GM12874 (cell line): ENCODE results near the gene HSD17B3.

Source experiments
- CTCF ChIP-seq: IDR thresholded peaks from 2 replicates; pipeline ENCODE4 v1.5.1; 2011; ENCODE audit warnings: low read depth, mild to moderate bottlenecking, control low read depth, low read length, moderate library complexity; ENCODE audit not compliant: insufficient read depth

The HSD17B3 gene

DNA sequence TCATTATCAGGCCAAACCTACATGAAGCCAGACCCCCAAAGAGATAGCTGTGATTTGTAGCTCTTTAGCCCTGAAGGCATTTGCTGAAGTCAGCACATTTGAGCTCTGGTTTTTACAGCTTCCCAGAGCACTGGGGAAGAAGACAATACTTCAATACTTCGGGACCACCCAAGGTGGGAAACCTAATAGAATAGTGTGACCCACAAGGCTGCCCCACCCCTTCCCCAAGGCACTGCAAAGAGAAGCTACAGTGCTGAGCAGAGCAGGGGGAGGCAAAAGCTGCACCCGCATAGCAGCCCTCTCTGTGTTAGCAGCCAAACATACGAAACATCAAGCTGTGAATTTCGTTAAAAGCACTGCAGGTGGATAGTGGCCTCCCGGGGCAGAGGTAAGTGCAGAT lies 87.3 kb downstream of the HSD17B3 start:
- no peak for TF ChIP-seq CTCF

DNA sequence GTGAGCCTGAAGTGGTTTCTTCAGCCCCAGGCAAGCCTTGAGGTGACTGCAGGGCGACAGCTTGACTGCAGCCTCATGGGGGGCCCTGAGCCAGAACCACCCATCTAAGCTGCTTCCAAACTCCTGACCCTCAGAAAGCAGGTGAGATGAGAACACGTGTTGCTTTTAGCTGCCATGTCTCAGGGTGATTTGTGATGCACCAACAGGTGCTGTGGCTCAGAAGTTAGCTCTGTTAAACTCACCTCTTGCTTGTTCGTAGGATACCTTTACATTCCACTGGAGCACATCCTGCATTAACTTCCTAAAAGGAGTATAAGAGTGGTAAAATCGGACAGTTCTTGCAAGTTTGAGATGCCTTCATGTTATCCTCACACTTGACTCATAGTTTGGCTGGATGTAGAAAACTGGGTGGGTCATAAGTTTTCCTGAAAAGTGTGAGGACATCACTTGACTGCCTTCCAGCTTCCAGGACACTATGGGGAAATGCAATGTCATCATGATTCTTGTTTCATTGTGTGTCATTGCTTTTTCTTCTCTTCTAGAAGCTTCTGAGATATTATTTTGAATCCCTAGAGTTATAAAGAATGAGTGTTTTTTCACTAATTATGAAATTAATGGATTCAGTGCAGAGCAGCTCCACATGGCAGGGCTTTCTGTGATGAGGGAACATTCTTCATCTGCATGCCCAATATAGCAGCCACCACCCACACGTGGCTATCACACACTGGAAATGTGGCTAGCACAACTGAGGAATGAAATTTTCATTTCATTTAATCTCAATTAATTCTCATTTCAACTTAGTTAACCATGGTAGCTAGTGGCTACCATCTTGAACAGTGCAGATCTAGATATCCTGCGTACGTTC lies 92.3 kb downstream of the HSD17B3 start:
- TF ChIP-seq CTCF = no peak

DNA sequence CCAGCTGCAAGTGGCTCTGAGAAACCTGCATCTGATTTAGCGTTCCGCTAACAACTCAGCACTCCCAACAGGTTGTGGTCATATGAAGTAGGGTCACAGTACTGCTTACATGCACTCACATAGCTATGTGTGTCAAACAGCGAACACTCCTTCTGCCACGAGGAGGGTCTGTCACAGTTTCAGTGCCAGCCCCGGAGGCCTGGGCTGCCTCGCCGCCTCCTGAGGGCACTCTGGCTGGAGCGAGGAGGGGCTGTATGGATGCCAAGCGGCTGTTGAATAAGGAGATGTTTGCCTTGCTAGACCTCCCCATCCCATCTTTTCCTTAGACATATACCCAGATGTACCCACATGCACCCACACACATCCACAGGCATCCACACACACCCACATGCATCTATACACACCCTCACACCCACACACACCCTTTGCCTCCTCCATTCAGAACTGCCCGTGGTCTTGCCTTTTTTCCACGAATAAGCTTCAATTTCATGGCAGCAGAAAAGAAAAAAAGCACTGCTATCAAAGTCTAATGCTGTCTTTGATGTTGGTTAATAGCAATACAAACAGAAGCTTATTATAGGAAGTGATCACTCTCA lies 95.7 kb downstream of the HSD17B3 start:
- no peak for TF ChIP-seq CTCF

DNA sequence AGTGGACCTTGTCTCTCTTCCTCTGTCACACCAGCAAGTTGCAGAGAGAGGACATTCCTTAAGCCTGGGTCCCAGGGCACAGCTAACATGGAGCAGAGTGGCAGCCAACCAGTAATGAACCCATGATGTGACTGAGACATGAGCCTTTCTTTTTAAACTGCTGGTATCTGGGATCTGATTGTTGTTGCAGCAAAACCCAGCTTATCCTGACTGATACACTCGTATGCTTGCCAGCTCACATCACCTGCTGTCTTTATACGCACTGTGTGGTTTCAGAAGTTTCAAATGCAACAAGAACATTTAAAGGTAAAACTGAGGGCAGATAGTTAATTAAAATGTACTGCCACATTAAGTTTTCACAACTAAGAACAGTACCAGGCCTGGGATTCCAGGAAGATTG lies 97.1 kb downstream of the HSD17B3 start:
- TF ChIP-seq CTCF = no peak

DNA sequence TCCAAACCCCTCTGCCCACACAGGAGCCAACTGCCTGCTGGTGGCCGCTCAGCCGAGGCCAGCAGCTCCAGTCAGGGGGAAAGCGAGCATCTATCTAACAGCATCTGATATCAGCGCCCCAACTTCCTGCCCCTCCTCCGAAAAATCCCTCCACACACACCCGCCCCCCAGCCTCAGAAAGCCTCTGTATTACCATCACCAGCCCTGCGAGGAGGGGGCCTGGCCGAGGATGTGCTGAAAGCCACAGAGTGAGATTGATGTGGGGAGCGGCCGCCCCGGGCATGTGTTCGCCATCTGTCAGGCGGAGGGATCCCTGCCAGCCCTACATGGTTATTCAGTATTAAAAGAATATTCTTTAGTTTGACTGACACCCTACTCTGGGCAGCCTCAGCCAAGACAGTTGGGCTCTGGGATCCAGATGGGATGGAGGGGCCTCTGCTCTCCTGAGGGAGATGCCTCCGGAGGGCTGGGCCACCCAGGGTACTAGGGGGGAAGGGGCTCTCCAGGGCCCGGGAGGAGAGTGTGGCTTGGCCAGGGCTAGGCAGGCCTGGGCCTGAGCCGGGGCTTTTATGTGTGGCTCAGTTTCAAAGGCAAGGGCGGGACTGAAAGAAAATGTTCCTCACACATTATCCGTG lies 98.0 kb downstream of the HSD17B3 start:
- TF ChIP-seq CTCF = no peak

DNA sequence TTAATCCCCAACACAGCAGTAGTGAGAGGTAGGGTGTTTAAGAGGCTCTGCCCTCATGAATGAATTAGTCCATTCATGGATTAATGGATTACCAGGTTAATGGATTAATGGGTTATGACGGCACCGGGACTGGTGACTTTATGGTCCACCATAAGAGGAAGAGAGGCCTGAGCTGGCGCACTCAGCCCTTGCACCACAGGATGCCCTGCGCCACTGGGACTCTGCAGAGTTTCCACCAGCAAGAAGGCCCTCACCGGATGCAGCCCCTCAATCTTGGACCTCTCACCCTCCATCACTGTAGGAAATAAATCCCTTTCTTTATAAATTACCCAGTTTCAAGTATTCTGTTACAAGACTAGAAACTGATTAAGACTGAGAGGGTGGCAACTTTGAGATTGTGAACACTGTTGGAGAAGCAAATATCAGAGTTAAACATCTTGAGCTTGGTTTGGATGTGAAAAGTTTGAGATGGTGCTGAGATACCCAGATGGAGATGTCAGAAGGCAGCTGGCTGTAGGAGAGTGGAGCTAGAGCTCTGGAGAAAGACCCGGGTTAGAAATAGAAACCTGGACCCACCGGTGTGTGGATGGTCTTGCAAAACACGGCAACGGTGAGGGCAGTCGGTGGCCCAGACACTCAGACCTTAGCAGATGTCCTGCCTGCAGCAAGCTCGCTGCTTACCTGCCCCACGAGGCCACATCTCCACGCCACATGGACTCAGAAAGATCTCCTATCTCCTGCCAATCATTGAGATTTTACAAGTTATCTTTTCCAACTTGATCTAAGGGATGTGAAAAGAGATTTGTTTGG lies 98.8 kb downstream of the HSD17B3 start:
- no peak for TF ChIP-seq CTCF

GRCh38 chr9:96201140-96201539 lies 100.8 kb downstream of the HSD17B3 start:
- TF ChIP-seq CTCF = no peak
